ENCODE data around the gene PLD3.

PLD3 gene

GRCh38 chr19:40421993-40422747 lies 73.7 kb downstream of the PLD3 start:
- H3K4me1 ChIP-seq (ENCODE audit: control insufficient read depth, low read length), result peaks cover 45% of the 10 kb centered on the region
- H3F3A ChIP-seq (ENCODE audit: control insufficient read depth, insufficient read depth), result peaks cover 9% of the 10 kb centered on the region
- H3K4me3 ChIP-seq (ENCODE audit: low read length), result no peak overlapping the region
- H3K27ac ChIP-seq (ENCODE audit: low read depth, low read length), result no peak overlapping the region
- no peaks in the 10 kb centered on the region for H4K20me1 ChIP-seq (ENCODE audit: control insufficient read depth, insufficient read depth, low read depth, low read length)
- H3K27me3 ChIP-seq (ENCODE audit: control insufficient read depth, low read length), result no peaks in the 10 kb centered on the region
- no peak for TF ChIP-seq EZH2phosphoT487 (IDR thresholded peaks at IDR 0.05; ENCODE audit: borderline replicate concordance, low read length)
- H3K79me2 ChIP-seq (ENCODE audit: control insufficient read depth, low read length), result peaks cover 13% of the 10 kb centered on the region
- H3K4me2 ChIP-seq (ENCODE audit: low read length), result no peak overlapping the region
- no peaks in the 10 kb centered on the region for H3K9me3 ChIP-seq (ENCODE audit: control insufficient read depth, insufficient read depth, low read length)
- H3K36me3 ChIP-seq (ENCODE audit: control insufficient read depth, low read length), result peaks cover 12% of the 10 kb centered on the region
- no peaks in the 10 kb centered on the region for H3K9me2 ChIP-seq (replicated peaks; ENCODE audit: control insufficient read depth, low read length)

GRCh38 chr19:40422748-40423566 lies 74.5 kb downstream of the PLD3 start:
- Histone ChIP-seq H3K9me3 (ENCODE audit: control insufficient read depth, insufficient read depth, low read length) (no peaks in the 10 kb centered on the region), H3K4me3 (ENCODE audit: low read length) (no peak overlapping the region), H4K20me1 (ENCODE audit: control insufficient read depth, insufficient read depth, low read depth, low read length) (no peaks in the 10 kb centered on the region), H3K4me1 (ENCODE audit: control insufficient read depth, low read length) (peaks cover 40% of the 10 kb centered on the region), H3K27ac (ENCODE audit: low read depth, low read length) (no peak overlapping the region), H3K36me3 (ENCODE audit: control insufficient read depth, low read length) (peaks cover 12% of the 10 kb centered on the region), H3F3A (ENCODE audit: control insufficient read depth, insufficient read depth) (peaks cover 7% of the 10 kb centered on the region), H3K79me2 (ENCODE audit: control insufficient read depth, low read length) (peaks cover 13% of the 10 kb centered on the region), H3K4me2 (ENCODE audit: low read length) (no peak overlapping the region), H3K27me3 (ENCODE audit: control insufficient read depth, low read length) (no peaks in the 10 kb centered on the region), H3K9me2 (replicated peaks; ENCODE audit: control insufficient read depth, low read length) (no peaks in the 10 kb centered on the region)
- TF ChIP-seq, protein P1, sequence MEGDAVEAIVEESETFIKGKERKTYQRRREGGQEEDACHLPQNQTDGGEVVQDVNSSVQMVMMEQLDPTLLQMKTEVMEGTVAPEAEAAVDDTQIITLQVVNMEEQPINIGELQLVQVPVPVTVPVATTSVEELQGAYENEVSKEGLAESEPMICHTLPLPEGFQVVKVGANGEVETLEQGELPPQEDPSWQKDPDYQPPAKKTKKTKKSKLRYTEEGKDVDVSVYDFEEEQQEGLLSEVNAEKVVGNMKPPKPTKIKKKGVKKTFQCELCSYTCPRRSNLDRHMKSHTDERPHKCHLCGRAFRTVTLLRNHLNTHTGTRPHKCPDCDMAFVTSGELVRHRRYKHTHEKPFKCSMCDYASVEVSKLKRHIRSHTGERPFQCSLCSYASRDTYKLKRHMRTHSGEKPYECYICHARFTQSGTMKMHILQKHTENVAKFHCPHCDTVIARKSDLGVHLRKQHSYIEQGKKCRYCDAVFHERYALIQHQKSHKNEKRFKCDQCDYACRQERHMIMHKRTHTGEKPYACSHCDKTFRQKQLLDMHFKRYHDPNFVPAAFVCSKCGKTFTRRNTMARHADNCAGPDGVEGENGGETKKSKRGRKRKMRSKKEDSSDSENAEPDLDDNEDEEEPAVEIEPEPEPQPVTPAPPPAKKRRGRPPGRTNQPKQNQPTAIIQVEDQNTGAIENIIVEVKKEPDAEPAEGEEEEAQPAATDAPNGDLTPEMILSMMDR (IDR thresholded peaks at IDR 0.05; ENCODE audit: low read depth, low read length, poor library complexity, severe bottlenecking), result no peak
- no peak for TF ChIP-seq EZH2phosphoT487 (IDR thresholded peaks at IDR 0.05; ENCODE audit: borderline replicate concordance, low read length)

DNA sequence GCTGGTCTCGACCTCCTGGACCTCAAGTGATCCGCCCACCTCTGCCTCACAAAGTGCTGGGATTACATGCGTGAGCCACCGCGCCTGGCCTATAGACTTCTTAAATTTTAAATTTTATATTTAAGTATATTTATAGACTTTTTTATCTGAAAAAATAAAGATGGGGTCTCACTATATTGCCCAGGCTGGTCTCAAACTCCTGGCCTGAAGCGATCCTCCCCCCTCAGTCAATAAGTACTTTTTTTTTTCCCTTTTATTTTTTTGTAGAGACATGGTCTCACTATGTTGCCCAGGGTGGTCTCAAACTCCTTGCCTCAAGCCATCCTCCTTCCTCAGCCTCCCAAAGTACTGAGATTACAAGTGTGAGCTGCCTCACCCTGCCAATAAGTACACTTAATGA lies 75.4 kb downstream of the PLD3 start:
- H3K79me2 ChIP-seq (ENCODE audit: control insufficient read depth, low read length), result peaks cover 13% of the 10 kb centered on the region
- no peaks in the 10 kb centered on the region for H3K9me3 ChIP-seq (ENCODE audit: control insufficient read depth, insufficient read depth, low read length)
- no peaks in the 10 kb centered on the region for H3K9me2 ChIP-seq (replicated peaks; ENCODE audit: control insufficient read depth, low read length)
- H3K27me3 ChIP-seq (ENCODE audit: control insufficient read depth, low read length), result no peaks in the 10 kb centered on the region
- no peaks in the 10 kb centered on the region for H4K20me1 ChIP-seq (ENCODE audit: control insufficient read depth, insufficient read depth, low read depth, low read length)
- no peak overlapping the region for H3K4me2 ChIP-seq (ENCODE audit: low read length)
- peaks cover 12% of the 10 kb centered on the region for H3K36me3 ChIP-seq (ENCODE audit: control insufficient read depth, low read length)
- TF ChIP-seq, protein P1 (IDR thresholded peaks at IDR 0.05; ENCODE audit: low read depth, low read length, poor library complexity, severe bottlenecking), result no peak
- no peak for TF ChIP-seq EZH2phosphoT487 (IDR thresholded peaks at IDR 0.05; ENCODE audit: borderline replicate concordance, low read length)
- no peak overlapping the region for H3K4me3 ChIP-seq (ENCODE audit: low read length)
- peaks cover 34% of the 10 kb centered on the region for H3K4me1 ChIP-seq (ENCODE audit: control insufficient read depth, low read length)
- H3K27ac ChIP-seq (ENCODE audit: low read depth, low read length), result no peak overlapping the region
- H3F3A ChIP-seq (ENCODE audit: control insufficient read depth, insufficient read depth), result peaks cover 6% of the 10 kb centered on the region
